NCI-H1092 (cell line): ENCODE data around the gene PLAAT4.

ENCODE experiments used
- DNase-seq: peaks from one replicate; lab custom pipeline; 2025; lab: John Stamatoyannopoulos, UW

The PLAAT4 gene

DNA sequence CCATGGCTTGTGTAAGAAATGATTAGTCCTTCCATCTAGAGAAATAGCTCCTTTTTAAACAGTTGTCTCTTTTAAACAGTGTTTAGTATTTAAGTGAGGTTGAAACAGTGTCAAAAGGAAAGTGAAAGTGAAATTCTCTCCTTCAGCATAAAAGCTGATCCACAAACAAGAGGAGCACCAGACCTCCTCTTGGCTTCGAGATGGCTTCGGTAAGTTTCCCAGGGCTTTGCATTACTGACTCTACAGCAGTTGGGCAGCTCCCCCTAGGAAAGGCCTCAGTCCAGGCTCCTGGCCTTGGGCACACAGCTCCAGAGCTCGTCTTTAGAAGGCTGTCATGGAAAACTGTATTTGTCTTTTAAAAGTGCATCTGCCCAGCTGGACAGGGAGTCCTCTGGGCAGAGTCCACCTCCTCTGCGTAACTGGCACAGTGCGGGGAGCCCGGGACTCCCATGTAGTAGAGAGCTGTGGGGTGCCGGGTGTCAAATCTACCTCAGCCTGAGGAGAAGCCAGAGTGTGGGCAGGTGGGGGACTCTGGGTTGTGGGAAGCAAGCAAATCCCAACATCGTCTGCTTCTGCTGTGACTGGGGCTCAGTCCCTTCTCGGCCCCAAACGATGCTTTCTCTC lies at the start of gene PLAAT4:
Gene PLAAT4 (plus strand): TSS at position 140 of the 624 bp plus-strand sequence. CDS start 61 bp downstream, at position 201.
- DNase-seq = peak; percentile 60

GRCh38 chr11:63488789-63489188 lies 47.8 kb upstream of the PLAAT4 start:
- DNase-seq = no peak

DNA sequence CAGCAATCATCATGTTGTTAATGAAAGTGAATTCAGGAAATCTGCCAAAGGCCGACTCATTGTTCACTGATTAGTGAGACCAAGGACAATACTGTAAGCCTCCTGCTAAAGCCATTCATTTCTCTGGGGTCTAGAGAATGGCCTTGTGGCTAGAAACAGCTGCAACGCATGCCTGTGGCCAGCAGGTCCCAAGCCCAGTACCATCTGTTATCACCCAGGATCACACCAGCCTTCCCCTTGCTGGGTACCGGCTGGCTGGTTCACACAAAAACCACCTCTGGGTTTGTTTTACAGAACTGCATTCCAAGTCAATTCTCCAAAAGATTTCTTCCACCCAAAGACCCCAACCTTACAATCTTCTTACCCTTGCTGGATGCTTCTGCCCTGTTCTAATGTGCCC lies 46.7 kb upstream of the PLAAT4 start:
- DNase-seq = no peak

GRCh38 chr11:63490551-63491239 lies 45.9 kb upstream of the PLAAT4 start, which contains the start of gene PLAAT5:
PLAAT5 (minus strand) TSS chr11:63491167; CDS start chr11:63491034, 133 bp downstream.
- DNase-seq = no peak

GRCh38 chr11:63491240-63491587 lies 45.4 kb upstream of the PLAAT4 start:
- no peak for DNase-seq

- no peak for DNase-seq
Measured at GRCh38 chr11:63491636-63492372, 44.8 kb upstream of the PLAAT4 start.

DNA sequence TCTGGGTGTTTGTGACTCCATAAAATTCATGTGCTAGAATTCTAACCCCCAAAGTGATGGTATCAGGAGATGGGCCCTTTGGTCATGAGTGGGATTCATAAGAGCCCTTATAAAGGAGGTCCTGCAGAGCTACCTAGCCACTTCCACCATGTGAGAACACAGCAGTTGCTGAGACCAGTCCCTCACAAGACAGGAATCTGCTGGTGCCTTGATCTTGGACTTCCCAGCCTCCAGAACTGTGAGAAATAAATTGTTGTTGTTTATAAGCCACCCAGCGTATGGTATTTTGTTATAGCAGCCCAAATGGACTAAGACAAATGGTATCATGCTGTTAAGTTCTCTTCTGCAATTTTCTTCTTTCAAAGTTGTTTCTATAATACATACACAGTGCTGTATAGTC lies 44.2 kb upstream of the PLAAT4 start:
- no peak for DNase-seq

DNA sequence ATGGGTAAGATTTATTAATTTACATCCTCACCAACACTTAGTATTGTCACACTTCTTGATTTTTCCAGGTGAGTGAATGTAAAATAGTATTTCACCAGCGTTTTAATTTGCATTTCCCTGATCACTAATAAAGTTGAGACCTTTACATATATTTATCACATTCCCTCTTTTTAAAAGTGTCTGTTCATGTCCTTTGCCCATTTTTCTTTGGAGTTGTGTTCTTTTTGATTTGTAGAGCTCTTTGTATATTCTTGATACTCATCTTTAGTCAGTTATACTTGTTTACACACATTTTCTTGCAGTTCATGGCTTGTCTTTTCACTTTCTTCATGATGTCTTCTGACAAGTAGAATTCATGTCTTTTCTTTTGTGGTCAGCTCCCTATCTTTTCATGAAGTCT lies 43.5 kb upstream of the PLAAT4 start:
- DNase-seq = no peak

DNA sequence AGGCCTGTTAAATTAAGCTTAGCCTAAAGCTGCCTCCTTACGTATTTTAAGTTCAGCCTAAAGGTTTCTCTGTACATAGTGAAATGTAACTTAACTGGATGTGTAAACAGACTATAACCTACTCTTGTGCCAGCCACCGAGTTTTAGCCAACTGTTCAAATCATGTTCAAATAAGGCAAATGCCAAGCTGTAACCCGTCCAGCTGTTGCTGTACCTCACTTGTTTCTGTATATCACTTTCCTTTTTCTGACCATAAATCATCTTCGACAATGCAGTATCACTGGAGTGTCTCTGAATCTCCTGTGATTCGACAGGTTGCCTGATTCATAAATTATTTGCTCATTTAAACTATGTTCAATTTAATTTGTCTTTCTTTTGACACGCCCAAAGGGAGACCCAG lies 41.6 kb upstream of the PLAAT4 start:
- DNase-seq = no peak

DNA sequence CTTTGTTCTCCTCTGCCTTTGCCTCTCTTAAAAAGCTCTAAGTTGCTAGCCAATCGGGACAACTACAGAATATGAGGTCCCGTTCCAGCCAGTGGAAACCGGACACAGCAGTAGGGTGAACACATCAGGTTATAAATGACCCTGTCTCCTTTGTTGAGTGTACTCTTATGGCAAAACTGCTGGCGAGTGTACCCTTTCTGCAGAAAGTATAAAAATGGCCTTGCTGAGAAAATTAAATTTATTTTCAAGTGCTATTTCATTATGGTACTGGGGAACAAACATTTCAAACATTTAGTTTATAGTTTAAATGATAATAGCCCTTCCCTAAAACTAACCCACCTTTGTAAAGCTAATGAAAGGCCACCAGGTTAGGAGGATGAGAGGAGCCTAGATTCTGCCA lies 36.7 kb upstream of the PLAAT4 start:
- no peak for DNase-seq

- DNase-seq = no peak
Measured at GRCh38 chr11:63501236-63501635, 35.4 kb upstream of the PLAAT4 start.

- DNase-seq = no peak
Measured at GRCh38 chr11:63502252-63502820, 34.3 kb upstream of the PLAAT4 start.

DNA sequence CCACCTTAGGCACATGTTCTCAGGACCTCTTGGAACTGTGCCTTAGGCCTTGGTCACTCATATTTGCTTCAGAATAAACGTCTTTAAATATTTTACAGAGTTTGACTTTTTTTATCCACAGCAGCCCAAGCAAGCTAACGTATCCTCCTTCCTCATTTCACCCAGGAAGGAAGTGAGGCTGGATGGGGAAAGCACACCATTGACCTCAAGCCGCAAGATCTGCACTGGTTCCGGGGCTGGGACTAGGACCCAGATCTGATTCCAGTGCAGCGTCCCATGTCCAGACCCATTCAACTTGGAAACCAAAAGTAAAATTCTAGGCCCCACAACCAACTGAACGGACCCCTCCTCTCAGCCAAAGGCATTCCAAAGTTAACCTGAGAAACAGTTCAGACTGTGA lies 33.1 kb upstream of the PLAAT4 start:
- DNase-seq = no peak

GRCh38 chr11:63504054-63504453 lies 32.6 kb upstream of the PLAAT4 start:
- DNase-seq = no peak

GRCh38 chr11:63504933-63505586 lies 31.5 kb upstream of the PLAAT4 start:
- DNase-seq = no peak

DNA sequence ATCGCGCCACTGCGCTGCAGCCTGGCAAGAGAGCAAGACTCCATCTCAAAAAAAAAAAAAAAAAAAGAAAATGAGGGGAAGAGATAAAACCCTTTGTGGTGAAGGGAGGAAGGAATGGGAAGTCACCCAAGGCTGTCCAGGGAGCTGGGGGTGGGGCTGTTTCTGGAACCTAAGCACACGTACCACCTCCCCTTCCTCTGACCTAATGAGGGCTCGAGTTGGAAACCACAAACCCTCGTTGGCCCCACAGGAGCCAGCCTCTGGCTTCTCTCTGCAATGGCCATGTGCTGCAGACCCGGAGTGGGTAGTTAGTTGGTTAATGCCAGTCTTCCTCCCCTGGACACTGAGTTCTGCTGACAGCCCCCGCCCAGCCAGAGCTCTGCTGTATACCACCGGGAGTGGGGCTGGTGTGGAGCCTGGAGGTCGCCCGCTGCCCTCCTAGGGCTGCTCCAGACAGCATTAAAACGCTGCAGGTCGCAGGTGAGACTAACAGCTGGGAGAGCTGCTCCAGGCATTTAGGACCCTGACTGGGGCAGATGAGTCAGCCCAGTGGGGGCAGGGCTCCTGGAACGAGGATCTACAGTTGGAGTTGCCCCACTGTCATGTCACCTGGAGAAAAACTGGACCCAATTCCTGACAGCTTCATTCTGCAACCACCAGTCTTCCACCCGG lies 30.6 kb upstream of the PLAAT4 start, which contains the start of gene LGALS12:
Gene LGALS12 (plus strand): TSS at position 228 of the 672 bp plus-strand sequence. CDS start 375 bp downstream, at position 603.
- no peak for DNase-seq

- no peak for DNase-seq
Measured at GRCh38 chr11:63506876-63507275, 29.7 kb upstream of the PLAAT4 start.

DNA sequence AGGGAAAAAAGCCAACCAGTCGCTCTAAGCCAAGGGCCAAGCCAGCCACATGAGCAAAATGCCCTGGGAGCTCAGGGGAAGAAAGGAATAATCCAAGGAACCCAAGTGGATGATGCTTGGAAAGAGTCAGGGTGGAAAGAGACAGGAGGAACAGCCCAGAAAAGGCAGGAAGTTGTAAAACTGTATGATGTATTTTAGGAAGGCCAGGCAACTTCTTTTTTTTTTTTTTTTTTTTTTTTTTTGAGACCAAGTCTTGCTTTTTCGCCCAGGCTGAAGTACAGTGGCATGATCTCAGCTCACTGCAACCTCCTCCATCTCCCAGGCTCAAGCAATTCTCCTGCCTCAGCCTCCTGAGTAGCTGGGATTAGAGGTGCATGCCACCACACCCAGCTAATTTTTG lies 29.1 kb upstream of the PLAAT4 start:
- no peak for DNase-seq

- no peak for DNase-seq
Measured at GRCh38 chr11:63508009-63508408, 28.6 kb upstream of the PLAAT4 start.

GRCh38 chr11:63508745-63509144 lies 27.9 kb upstream of the PLAAT4 start:
- no peak for DNase-seq

GRCh38 chr11:63510360-63511047 lies 26.1 kb upstream of the PLAAT4 start:
- no peak for DNase-seq
